Measurements from ENCODE around the gene RNF141. TPM values are rescaled to one million over a fixed set of nuclear protein-coding genes. Genes with fewer than 3 reads are reported as not detected.
A peak's percentile ranks its signal among the peaks of the same experiment; 100 is the strongest.

RNF141 gene
- total and polyA plus RNA-seq, 2 of the 13 experiments (the other 11 are each of a cell fraction or from before 2014, with no cell fraction given), result 9.3 to 22.4 TPM

DNA sequence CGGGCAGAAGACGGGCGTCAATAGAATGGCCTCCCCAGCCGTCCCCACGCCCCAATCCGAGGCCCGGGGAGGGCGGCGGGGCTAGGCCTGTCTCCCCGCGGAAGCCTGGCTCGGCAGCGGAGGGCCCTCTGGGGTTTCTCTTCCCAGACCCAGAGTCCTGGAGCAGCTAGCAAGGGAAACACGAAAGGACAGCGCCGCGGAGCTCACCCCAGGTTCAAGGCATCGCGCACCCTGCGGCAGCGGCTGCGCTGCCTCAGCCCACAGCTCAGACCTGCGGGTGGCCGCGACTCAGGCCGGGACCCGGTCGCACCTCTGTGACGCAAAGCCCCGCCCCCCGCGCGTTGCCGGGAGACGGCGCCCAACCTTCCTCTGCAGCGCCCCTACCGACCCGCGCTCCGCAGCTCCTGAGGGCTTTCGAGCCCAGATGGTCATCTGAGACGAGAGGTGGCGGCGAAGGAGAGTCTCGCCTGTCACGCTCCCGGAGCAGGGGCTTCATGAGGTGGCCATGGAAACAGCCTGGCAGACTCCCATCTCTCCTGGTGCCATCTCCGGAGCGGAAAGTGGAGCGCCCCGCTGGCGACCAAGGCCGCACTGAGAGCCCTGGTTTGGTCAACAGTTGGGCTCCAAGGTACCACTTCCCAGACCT is at the start of gene RNF141 (continued):
- TF ChIP-seq, protein P1, sequence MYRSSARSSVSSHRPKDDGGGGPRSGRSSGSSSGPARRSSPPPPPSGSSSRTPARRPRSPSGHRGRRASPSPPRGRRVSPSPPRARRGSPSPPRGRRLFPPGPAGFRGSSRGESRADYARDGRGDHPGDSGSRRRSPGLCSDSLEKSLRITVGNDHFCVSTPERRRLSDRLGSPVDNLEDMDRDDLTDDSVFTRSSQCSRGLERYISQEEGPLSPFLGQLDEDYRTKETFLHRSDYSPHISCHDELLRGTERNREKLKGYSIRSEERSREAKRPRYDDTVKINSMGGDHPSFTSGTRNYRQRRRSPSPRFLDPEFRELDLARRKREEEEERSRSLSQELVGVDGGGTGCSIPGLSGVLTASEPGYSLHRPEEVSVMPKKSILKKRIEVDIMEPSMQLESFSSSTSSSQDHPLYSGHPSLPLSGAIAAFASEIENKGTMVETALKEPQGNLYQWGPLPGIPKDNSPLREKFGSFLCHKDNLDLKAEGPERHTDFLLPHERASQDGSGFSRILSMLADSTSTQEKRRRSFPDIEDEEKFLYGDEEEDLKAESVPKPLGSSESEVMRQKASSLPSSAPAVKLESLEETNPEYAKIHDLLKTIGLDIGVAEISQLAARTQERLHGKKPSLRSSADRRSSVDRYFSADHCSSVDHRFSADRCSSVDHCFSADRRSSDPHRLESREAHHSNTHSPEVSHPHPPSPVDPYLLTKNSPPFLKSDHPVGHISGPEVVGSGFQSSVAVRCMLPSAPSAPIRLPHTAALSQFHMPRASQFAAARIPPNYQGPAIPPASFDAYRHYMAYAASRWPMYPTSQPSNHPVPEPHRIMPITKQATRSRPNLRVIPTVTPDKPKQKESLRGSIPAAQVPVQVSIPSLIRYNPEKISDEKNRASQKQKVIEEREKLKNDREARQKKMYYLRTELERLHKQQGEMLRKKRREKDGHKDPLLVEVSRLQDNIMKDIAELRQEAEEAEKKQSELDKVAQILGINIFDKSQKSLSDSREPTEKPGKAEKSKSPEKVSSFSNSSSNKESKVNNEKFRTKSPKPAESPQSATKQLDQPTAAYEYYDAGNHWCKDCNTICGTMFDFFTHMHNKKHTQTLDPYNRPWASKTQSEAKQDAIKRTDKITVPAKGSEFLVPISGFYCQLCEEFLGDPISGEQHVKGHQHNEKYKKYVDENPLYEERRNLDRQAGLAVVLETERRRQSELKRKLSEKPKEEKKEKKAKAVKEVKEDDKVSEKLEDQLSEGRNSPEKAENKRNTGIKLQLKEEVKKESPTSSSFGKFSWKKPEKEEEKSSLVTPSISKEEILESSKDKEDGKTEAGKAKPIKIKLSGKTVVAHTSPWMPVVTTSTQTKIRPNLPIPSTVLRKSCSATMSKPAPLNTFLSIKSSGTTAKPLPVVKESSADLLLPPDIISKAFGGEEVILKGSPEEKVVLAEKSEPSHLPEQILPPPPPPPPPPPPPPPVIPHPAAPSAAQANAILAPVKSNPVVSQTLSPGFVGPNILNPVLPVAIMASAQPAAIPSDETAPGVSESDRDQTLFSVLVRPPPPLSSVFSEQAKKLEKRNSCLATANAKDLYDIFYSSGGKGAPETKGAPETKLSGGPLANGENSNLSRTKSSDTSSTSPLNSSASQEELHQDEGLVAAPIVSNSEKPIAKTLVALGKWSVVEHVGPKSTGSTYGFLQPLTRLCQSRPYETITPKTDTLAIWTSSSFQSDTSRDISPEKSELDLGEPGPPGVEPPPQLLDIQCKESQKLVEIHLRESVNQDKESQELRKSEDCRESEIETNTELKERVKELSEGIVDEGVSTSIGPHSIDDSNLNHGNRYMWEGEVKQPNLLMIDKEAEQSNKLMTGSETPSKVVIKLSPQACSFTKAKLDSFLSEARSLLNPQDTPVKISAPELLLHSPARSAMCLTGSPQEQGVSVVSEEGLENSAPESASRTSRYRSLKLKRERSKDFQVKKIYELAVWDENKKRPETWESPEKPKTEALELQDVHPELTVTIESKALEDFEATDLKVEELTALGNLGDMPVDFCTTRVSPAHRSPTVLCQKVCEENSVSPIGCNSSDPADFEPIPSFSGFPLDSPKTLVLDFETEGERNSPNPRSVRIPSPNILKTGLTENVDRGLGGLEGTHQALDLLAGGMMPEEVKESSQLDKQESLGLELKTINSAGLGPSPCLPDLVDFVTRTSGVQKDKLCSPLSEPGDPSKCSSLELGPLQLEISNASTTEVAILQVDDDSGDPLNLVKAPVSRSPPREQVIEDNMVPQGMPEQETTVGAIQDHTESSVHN (CRISPR knock-in tag; IDR thresholded peaks at IDR 0.05), result no peak
- no peak for TF ChIP-seq PAF1 (CRISPR knock-in tag; IDR thresholded peaks at IDR 0.05)
- TF ChIP-seq ZNF547 (CRISPR knock-in tag; IDR thresholded peaks at IDR 0.05), result 0 out of 2 replicates have a peak, but pooled peaks have one; percentile 60
- TF ChIP-seq SMAD1 (CRISPR knock-in tag; IDR thresholded peaks at IDR 0.05; ENCODE audit: borderline replicate concordance, low read depth), result 0 out of 2 replicates have a peak, but pooled peaks have one; percentile 55
- TF ChIP-seq, protein P2, sequence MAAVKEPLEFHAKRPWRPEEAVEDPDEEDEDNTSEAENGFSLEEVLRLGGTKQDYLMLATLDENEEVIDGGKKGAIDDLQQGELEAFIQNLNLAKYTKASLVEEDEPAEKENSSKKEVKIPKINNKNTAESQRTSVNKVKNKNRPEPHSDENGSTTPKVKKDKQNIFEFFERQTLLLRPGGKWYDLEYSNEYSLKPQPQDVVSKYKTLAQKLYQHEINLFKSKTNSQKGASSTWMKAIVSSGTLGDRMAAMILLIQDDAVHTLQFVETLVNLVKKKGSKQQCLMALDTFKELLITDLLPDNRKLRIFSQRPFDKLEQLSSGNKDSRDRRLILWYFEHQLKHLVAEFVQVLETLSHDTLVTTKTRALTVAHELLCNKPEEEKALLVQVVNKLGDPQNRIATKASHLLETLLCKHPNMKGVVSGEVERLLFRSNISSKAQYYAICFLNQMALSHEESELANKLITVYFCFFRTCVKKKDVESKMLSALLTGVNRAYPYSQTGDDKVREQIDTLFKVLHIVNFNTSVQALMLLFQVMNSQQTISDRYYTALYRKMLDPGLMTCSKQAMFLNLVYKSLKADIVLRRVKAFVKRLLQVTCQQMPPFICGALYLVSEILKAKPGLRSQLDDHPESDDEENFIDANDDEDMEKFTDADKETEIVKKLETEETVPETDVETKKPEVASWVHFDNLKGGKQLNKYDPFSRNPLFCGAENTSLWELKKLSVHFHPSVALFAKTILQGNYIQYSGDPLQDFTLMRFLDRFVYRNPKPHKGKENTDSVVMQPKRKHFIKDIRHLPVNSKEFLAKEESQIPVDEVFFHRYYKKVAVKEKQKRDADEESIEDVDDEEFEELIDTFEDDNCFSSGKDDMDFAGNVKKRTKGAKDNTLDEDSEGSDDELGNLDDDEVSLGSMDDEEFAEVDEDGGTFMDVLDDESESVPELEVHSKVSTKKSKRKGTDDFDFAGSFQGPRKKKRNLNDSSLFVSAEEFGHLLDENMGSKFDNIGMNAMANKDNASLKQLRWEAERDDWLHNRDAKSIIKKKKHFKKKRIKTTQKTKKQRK (IDR thresholded peaks at IDR 0.05; ENCODE audit: low read length), result no peak
